Sigmoid colon (tissue), 4 donors: ENCODE measurements around the gene SPRR2E.

Source experiments
- POLR2A ChIP-seq, 2 donors: fragments of 450-650 bp; IDR thresholded peaks; one replicate each; pipeline ENCODE4 v1.6.1; 2016; ENCODE audit warnings: antibody characterized with exemption in 2 of 2, mild to moderate bottlenecking in 2 of 2, moderate library complexity in 2 of 2
- POLR2AphosphoS5 ChIP-seq, 4 donors: sonication (generic); formaldehyde crosslinking; IDR thresholded peaks; one replicate each; pipeline ENCODE4 v1.6.1; 2017; ENCODE audit warnings: antibody characterized with exemption in 4 of 4
- TF ChIP-seq, protein P1 (sequence below), 4 experiments: fragments of 450-650 bp in 3 of 4; fragments of 200-600 bp in 1 of 4; IDR thresholded peaks; one replicate each; pipeline ENCODE4 v1.5.1; 2016 to 2019; ENCODE audit warnings: antibody characterized with exemption in 4 of 4, mild to moderate bottlenecking in 3 of 4, moderate library complexity in 2 of 4

DNA sequence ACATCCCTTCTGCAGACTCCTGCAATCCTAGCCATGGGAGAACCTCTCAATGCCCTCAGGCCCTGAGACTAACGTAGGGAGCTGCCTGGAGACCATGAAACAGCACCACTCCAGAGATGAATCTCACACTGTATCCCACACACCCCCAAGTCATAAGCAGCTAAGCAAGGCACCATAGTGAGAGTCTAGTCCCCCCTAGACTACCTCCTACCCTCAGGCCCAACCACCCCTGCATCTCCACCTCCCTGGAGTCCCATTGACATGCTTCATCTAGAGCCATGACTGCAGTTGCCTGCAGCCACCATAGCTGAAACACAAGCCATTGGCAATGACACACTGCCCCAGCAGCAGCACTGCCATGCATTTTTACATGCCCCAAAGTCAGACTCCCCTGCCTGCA is 38.9 kb upstream of the SPRR2E start:
- TF ChIP-seq POLR2A (IDR thresholded peaks at IDR 0.05) = no peak
- TF ChIP-seq, protein P1, sequence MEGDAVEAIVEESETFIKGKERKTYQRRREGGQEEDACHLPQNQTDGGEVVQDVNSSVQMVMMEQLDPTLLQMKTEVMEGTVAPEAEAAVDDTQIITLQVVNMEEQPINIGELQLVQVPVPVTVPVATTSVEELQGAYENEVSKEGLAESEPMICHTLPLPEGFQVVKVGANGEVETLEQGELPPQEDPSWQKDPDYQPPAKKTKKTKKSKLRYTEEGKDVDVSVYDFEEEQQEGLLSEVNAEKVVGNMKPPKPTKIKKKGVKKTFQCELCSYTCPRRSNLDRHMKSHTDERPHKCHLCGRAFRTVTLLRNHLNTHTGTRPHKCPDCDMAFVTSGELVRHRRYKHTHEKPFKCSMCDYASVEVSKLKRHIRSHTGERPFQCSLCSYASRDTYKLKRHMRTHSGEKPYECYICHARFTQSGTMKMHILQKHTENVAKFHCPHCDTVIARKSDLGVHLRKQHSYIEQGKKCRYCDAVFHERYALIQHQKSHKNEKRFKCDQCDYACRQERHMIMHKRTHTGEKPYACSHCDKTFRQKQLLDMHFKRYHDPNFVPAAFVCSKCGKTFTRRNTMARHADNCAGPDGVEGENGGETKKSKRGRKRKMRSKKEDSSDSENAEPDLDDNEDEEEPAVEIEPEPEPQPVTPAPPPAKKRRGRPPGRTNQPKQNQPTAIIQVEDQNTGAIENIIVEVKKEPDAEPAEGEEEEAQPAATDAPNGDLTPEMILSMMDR (IDR thresholded peaks at IDR 0.05) = no peak
- TF ChIP-seq POLR2AphosphoS5 (IDR thresholded peaks at IDR 0.05) = no peak
